ENCODE data around the gene HMGXB3.

DNA sequence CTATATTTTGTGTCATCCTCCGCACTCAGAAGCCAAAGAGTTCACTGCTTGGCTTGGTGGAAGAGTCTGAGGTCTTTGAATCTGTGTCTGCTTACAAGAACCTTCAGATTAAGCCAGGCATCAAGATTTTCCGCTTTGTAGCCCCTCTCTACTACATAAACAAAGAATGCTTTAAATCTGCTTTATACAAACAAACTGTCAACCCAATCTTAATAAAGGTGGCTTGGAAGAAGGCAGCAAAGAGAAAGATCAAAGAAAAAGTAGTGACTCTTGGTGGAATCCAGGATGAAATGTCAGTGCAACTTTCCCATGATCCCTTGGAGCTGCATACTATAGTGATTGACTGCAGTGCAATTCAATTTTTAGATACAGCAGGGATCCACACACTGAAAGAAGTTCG is 19.3 kb upstream of the HMGXB3 start:
- TF ChIP-seq, protein P1, sequence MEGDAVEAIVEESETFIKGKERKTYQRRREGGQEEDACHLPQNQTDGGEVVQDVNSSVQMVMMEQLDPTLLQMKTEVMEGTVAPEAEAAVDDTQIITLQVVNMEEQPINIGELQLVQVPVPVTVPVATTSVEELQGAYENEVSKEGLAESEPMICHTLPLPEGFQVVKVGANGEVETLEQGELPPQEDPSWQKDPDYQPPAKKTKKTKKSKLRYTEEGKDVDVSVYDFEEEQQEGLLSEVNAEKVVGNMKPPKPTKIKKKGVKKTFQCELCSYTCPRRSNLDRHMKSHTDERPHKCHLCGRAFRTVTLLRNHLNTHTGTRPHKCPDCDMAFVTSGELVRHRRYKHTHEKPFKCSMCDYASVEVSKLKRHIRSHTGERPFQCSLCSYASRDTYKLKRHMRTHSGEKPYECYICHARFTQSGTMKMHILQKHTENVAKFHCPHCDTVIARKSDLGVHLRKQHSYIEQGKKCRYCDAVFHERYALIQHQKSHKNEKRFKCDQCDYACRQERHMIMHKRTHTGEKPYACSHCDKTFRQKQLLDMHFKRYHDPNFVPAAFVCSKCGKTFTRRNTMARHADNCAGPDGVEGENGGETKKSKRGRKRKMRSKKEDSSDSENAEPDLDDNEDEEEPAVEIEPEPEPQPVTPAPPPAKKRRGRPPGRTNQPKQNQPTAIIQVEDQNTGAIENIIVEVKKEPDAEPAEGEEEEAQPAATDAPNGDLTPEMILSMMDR (conservative IDR thresholded peaks at IDR 0.05; ENCODE audit: low read length), result no peak
- TF ChIP-seq EZH2phosphoT487 (IDR thresholded peaks at IDR 0.05; ENCODE audit: borderline replicate concordance, low read depth, low read length), result no peak
